Activated CD8-positive, alpha-beta memory T cell treated with anti-CD3 and anti-CD28 coated beads, Interleukin-2, amount 50 U/mL, for 4 hours (primary cell): ENCODE results near the gene COL4A6.

ENCODE experiments used
- DNase-seq: peaks from one replicate; pipeline ENCODE4 v3.0.0-alpha.2; 2020

The COL4A6 gene

DNA sequence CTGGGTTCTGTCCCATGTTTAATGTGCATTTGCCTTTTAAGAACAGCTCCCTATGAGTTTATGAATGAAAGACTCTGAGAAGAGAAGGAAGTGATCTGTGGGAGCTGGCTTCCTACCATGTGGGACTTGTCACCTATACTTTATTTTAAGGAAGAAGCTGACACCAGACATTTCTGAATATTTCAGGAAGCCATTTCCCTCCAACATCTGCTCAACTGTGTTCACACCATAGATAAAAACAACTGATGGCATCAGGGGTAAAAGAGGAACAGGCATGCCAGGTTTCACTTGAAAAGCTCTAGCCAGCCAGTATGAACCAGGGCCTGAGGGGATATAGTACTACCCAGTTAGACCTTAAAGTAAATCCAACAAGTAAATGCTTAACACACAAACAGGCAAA, 116.0 kb downstream of the COL4A6 start:
- no peak for DNase-seq

DNA sequence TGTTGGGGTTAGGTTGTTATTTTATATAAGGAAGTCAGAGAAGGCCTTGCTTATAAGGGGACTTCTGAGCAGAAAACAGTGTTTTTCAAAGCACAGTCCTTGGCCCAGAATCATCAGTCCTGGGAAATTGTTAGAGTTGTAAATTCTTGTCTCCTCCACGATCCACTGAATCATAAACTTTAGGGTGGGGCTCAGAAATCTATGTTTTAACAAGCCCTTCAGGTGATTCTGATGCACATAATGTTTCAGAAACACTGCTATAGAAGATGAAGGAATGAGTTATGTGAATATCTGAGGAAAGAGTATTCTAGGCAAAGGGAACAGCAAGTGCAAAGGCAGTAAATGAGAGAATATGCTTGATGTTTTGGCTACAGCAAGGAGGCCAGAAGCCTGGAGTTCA, 121.8 kb downstream of the COL4A6 start:
- no peak for DNase-seq

DNA sequence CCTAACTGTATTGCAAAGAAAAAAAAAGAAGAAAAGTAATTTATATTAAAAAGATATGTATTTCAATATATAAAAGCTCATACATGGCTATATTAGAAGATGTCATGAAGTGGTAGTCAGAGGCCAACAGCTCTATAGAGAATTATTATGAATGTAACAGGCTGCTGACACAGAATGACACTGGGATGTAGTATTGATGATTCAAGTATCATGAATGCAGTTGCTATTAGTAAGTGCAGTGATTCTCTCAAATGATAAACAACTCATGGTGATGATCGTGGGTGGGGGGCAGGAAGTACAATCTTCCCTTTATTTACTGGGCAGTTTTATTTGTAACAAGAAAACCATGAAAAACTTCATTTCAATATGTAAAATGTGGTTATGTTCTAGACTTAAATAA, 124.6 kb downstream of the COL4A6 start:
- no peak for DNase-seq

DNA sequence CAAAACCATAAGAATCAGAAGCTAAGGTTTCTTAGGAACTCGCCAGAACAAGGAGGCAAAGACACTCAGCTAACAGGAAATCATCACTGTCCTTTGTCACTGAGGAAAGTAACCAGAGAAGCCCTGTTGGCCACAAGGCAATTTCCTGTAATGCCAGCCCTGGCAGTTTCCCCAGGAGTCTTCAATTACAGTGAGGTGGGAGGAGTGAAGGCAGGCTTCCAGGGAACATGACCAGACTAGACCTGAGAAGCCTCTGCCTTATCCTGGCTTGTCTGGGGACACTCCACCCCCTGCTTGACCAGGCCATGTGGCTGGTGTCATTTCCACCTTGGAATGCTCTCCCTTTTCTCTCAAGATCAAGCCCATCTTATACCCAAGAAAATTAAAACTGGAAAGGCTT, 125.3 kb downstream of the COL4A6 start:
- no peak for DNase-seq

DNA sequence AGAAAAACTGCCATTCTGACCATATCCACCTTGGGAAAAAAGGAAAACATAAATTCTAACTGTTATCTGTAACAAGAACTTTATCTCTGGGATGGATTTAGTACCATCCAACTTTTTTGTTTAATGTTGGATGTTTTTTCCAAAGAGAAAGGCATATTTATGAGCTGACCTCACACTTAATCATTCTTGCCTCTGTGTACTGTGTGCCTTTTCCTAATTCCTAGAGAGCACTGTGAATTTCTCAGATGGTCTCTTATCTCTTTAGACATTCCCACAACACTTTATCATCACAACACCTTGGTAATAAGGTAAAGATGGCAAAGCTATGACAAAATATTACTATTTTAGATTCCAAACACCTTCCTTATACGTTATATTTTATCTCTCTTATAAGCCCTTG, 126.2 kb downstream of the COL4A6 start:
- no peak for DNase-seq

DNA sequence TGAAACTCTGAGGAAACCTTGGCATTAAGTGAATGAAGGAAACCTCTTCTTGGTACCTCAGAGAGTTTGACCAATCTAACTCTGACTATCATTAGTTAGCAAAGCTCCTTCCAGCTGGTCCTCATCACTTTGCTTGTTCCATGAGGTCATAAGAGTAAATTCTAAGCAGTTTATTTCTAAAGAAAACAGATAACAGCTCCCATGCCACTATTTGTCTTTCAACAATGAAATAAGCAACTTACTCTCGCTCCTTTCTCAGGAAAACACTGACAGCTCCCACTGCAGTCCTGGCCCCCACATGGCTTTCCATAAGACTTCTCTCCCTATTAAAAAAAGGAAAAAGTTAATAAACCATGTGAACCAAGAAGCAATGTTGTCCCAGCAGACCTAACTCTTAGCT, 127.7 kb downstream of the COL4A6 start:
- no peak for DNase-seq

- no peak for DNase-seq
These were observed 129.1 kb downstream of the COL4A6 start for GRCh38 chrX:108309144-108309543.

DNA sequence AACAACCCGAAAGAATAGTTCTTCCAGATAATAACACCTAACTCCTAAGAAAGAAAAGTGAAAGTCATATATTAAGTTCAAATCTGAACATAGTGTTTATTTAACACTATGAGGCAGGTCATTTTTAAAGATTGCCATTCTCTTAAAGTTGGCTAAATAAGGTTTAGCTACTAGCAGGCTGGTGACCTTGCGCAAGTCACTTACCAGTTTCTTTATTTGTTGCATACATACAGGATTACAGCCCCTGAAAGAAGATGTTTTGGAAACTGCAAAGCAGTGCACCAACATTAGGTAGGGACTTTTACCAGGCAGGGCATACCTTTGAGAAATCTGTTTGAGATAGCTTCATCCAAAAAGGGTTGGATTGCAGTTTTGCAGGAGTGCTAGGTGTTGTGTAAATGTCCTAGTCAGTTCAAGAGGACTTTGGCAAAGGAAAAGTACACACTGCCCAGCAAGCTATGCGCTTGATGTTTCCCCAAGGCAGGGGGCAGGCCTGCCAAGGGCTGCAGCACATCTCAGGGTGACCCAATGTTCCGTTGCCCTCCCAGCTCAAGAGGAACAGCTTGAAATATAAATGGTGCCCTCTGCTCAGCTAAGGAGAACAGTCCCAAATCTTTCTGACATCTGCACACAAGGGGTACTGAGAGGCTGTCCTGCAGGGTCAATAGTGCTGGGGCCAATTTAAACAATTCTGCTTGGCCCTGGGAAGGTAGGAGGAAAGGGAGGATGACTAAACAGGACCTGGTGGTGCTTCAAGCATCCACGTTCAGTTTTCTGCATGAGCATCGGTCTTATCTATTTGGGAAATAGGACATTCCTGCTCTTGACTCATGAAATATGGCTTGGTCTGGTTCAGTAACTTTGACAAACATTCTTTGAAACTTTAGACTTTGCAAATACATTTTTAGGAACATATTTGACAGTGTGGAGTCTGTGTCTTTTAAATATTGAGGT, 130.8 kb downstream of the COL4A6 start:
- no peak for DNase-seq

GRCh38 chrX:108306086-108306485, 132.1 kb downstream of the COL4A6 start:
- DNase-seq = no peak

DNA sequence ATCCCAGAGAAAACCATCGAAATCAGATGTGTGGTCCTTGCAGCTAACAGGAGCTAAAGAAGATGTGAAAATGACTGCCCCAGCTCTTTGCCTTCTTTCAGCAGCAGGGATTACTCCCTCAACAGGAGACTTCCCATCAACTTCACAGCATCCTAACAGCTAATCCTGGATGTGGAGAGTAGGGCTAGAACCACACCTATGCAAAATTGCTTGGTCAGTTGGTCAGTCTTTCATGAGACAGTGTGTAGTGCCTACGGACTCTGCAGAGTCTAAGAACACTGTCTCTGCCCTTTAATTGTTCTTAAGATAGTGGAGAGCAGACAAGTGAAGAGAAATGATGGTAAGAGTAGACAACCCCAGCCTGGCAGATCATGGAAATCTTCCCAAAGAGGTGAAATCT, 133.5 kb downstream of the COL4A6 start:
- DNase-seq = no peak

DNA sequence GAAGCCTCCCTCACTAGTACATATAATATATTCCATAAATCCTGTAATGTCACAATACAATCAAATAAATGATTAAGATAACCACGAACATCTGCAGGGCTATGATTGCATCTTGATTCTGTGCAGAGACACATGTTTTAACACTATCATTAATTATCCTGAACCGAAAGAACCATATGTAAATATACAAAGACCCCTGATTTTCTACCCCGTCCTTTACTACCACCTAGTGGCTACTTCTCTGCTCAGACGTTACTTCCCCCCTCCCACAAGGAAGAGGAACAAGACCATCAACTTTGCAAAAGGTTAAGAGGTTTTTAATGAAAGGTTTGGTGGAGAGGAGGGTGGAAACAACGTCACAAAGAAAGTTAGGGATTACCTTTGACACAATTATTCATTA, 134.0 kb downstream of the COL4A6 start:
- no peak for DNase-seq

DNA sequence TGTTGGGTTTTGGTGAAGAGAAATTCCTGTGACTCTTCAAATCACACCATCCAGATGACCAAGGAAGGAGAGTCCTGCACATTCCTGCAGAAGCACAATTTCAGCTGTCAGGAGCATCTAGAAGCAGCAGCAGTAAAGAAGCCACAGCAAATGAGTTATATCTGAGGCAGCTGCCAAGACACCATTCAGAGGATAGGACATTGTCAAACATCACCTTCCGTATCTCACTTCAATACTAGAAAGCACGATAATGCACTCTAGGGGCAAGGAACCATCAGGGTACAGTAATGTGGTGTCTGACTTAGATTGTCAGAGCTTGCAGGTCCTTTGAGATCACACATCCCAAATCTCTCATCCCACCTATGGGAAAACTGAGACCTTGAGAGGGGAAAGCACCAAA, 134.5 kb downstream of the COL4A6 start:
- DNase-seq = no peak

GRCh38 chrX:108299704-108300103, 138.5 kb downstream of the COL4A6 start:
- no peak for DNase-seq

GRCh38 chrX:108299101-108299591, 139.1 kb downstream of the COL4A6 start:
- no peak for DNase-seq

GRCh38 chrX:108298165-108298602, 140.0 kb downstream of the COL4A6 start:
- no peak for DNase-seq

DNA sequence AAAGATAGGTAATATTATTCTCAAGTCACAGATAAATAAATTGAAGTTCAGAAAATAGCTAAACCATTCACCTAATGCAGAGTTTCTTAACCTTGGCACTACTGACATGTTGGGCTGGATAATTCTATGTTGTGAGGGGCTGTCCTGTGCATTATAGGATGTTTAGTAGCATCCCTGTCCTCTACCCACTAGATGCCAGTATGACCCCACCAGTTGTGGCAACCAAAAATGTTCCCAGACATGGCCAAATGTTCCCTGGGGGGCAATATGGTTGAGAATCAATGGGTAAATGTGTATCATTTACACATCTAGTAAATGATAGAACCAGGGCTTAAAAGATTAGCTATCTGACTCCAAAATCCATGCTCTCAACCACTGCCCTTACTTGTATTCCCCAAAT, 140.9 kb downstream of the COL4A6 start:
- DNase-seq = no peak

- DNase-seq = no peak
These were observed 146.2 kb downstream of the COL4A6 start for GRCh38 chrX:108292053-108292452.

DNA sequence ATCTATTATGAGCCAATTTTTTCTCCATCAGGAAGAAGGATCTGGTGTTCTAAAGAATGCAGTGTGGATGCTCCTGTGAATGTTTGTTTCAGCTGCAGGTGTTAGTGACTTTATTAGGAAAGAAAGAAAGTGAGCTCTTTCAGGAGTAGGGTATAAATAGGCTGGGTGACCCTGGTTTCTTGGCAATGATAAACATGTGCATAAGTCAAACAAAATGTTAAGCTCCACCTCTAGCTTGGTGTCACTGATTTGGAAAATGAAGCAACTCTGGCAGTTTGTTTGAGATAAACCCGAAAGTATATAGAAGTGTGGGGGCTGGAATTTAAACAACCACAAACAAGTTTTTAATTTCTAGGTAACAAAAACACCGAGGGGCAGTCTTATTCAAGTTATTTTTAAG, 152.3 kb downstream of the COL4A6 start:
- no peak for DNase-seq

DNA sequence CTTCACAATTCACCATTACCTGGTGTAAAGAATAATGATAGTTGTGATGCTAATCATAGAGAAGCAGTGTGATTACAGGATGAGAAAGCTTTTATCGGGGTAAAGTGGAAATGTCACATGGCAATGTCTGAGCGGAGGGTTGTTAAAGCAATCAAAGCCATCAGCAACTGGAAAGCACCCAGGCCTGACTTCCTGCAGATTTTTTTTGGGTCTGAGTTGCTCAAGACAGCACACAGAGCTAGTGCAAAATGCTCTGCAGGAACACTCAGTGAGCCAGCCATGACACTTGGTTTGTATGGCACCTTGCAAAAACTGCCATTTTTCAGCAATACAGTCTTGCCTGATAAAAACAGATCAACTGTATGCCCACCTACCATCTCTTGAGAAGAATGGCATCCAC, 152.9 kb downstream of the COL4A6 start:
- no peak for DNase-seq

DNA sequence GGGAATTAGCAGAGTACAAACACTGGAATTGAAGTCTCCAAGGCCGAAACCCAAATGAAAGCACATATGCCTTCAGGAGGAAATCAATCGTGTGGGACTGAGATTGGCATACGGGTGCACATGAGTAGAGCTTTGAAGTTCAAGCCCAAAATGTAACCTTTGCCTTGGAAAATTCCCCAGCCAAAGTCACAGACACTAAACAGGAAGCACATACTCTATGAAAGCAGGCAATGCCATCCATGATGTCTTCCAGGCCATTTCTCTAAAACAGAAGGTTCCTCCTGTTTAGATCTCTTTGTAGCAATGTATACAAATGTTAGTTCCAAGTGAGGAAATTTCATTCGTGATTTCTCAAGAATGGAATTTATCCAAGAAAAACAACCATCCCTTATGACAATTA, 162.5 kb downstream of the COL4A6 start:
- no peak for DNase-seq

GRCh38 chrX:108271397-108271787, 166.8 kb downstream of the COL4A6 start:
- no peak for DNase-seq

DNA sequence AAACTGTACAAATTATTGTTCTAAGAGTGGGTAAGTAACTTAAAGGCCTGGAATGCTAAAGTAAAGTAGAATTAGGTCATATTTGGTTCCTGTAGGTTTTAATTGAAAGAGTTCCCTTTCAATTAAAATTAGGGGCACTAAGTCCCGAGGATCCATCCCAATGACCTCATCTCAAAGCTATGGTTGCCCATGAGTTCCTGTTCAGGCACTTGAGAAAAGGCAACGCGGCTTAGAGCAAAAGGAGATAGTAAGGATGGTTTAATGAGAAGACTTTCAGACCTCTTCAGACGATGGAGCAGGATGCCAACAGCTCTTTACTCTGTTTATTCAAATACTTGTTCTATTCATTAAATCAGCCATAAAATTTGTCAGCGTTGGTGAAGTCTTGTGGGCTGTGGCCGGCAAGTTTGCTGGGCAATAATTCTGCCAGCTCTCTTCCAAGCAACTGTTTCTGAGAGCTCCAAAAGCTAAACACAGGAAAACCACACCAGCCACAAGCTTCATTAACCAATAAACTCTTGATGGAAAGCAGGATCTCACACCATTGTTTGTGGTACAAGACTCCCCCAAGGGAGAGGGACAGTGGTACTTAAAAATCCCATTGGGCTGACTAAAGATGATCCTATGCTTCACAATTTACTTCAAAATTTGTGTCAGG, 167.4 kb downstream of the COL4A6 start:
- no peak for DNase-seq

- no peak for DNase-seq
These were observed 167.9 kb downstream of the COL4A6 start for GRCh38 chrX:108270280-108270679.

DNA sequence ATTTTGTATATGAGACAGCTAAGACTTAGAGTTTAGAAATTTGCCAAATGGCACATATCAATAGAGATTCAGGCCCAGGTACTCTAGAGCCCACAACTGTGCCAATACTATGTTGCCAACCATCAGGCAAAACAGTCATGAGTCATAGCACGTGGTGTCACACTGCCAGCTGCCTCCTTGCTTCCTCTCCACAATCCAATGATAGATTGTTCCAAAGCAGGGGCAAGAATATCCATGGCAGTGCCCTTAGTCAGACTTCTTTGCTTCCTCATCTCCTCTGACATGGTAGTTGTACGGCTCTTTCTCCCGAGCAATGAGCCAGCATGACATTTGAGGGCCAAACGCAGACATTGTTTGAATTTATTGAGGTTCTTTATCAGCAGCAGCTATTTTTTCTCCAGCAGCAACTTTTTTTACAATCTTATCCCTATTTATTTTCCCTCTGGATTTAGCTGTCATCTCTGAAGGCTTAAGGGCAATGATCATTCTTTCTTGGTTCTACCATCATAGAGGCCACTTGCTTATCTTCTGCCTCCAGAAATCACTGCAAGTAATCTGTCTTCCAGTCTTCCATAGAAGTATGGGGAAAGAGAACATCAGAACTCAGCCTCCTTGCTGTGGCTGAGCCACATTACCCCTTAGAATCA, 169.7 kb downstream of the COL4A6 start:
- DNase-seq = no peak
